Peyer's patch (tissue), 4 donors: ENCODE measurements around the gene TOP3B. TPM values are rescaled to one million over a fixed set of nuclear protein-coding genes. Genes with fewer than 3 reads are reported as not detected.

Source experiments
- DNase-seq, 3 donors: peaks; one replicate each; pipeline ENCODE4 v3.0.0-alpha.2; 2017 to 2019
- H3K27ac ChIP-seq, 4 donors: fragments of 200-600 bp; sonication (generic); one replicate each; pipeline ENCODE4 v1.5.1; 2016 to 2019
- H3K27me3 ChIP-seq, 2 donors: fragments of 200-600 bp; sonication (generic); one replicate each; pipeline ENCODE4 v1.5.1; 2019
- H3K36me3 ChIP-seq, 3 donors: fragments of 200-600 bp; sonication (generic); one replicate each; pipeline ENCODE4 v1.5.1; 2016 to 2019
- H3K4me1 ChIP-seq, 4 donors: fragments of 200-600 bp; sonication (generic); one replicate each; pipeline ENCODE4 v1.5.1; 2016 to 2019
- H3K4me3 ChIP-seq, 4 donors: fragments of 200-600 bp; sonication (generic); 1 replicate in 3 of 4; 2 replicates in 1 of 4; pipeline ENCODE4 v1.5.1; 2016 to 2019; ENCODE audit warnings: mild to moderate bottlenecking in 1 of 4
- H3K9me3 ChIP-seq, 4 donors: fragments of 200-600 bp; sonication (generic); one replicate each; pipeline ENCODE4 v1.5.1; 2016 to 2019; ENCODE audit warnings: mild to moderate bottlenecking in 1 of 4
- POLR2A ChIP-seq, 2 donors: fragments of 450-650 bp; IDR thresholded peaks; one replicate each; pipeline ENCODE4 v1.5.1; 2017; ENCODE audit warnings: antibody characterized with exemption in 2 of 2, mild to moderate bottlenecking in 2 of 2, moderate library complexity in 2 of 2
- total RNA-seq, 4 donors: library from RNA; depleted of rRNA; stranded (reverse); fragments of >200 nt; gene quantifications; one replicate each; pipeline ENCODE4 v1.1.0, GENCODE V29; 2016
- TF ChIP-seq, protein P1 (sequence below), 6 experiments: fragments of 450-650 bp in 4 of 6; fragments of 200-600 bp in 2 of 6; sonication (generic) in 1 of 6; IDR thresholded peaks; one replicate each; pipeline ENCODE4 v1.5.1; 2017 to 2019; ENCODE audit warnings: antibody characterized with exemption in 6 of 6, mild to moderate bottlenecking in 3 of 6, moderate library complexity in 1 of 6

The TOP3B gene, protein sequence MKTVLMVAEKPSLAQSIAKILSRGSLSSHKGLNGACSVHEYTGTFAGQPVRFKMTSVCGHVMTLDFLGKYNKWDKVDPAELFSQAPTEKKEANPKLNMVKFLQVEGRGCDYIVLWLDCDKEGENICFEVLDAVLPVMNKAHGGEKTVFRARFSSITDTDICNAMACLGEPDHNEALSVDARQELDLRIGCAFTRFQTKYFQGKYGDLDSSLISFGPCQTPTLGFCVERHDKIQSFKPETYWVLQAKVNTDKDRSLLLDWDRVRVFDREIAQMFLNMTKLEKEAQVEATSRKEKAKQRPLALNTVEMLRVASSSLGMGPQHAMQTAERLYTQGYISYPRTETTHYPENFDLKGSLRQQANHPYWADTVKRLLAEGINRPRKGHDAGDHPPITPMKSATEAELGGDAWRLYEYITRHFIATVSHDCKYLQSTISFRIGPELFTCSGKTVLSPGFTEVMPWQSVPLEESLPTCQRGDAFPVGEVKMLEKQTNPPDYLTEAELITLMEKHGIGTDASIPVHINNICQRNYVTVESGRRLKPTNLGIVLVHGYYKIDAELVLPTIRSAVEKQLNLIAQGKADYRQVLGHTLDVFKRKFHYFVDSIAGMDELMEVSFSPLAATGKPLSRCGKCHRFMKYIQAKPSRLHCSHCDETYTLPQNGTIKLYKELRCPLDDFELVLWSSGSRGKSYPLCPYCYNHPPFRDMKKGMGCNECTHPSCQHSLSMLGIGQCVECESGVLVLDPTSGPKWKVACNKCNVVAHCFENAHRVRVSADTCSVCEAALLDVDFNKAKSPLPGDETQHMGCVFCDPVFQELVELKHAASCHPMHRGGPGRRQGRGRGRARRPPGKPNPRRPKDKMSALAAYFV
- total RNA-seq: 10 to 100 TPM; 53.6 to 91.6 (median 80.2) TPM

DNA sequence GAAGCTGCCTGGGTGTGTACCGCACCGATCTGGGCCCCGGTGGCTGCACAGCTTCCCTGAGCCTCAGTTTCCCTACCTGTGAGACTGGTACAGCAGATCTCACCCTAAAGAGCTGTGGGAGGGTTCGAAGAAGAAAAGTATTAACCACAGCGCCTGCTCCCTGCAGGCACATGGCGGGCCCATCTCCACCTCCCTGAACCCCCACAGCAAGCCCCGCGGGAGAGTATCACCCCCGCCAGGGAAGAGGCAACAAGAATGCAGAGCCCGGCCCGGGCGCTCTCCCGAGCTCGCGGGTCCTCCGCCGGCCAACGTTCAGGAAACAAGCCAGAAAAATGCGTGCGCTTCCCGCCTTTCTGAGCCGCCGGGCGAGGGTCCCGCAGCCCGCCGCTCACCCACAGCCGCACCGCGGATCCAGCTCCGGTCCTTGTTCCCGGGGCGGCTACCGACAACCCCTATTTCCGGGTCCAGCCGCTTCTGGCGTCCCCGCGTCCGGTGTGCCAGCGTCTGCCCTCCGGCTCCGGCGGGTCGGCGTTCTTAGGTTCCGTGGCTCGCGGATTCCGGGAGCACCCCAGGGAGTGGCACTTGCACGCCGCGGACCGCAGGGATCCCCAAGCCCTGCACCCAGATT lies at the start of gene TOP3B:
TOP3B (minus strand) TSS at position 450 of the 628 bp plus-strand sequence. CDS start 7,078 bp downstream, outside the sequence.
- DNase-seq: peak; percentile 77 to 90 (median 88)
- H3K36me3 ChIP-seq: no peaks in the 10 kb centered on the region
- peak within 1 kb of the TSS; percentile 81 to 98 (median 92) for H3K4me3 ChIP-seq
- TF ChIP-seq, protein P1, sequence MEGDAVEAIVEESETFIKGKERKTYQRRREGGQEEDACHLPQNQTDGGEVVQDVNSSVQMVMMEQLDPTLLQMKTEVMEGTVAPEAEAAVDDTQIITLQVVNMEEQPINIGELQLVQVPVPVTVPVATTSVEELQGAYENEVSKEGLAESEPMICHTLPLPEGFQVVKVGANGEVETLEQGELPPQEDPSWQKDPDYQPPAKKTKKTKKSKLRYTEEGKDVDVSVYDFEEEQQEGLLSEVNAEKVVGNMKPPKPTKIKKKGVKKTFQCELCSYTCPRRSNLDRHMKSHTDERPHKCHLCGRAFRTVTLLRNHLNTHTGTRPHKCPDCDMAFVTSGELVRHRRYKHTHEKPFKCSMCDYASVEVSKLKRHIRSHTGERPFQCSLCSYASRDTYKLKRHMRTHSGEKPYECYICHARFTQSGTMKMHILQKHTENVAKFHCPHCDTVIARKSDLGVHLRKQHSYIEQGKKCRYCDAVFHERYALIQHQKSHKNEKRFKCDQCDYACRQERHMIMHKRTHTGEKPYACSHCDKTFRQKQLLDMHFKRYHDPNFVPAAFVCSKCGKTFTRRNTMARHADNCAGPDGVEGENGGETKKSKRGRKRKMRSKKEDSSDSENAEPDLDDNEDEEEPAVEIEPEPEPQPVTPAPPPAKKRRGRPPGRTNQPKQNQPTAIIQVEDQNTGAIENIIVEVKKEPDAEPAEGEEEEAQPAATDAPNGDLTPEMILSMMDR (IDR thresholded peaks at IDR 0.05): no peak
- TF ChIP-seq POLR2A (IDR thresholded peaks at IDR 0.05): peak; percentile 23 to 49
- H3K4me1 ChIP-seq: peaks cover 0 to 11% (median 4%) of the 10 kb centered on the region in 4 donors
- no peaks in the 10 kb centered on the region for H3K27me3 ChIP-seq
- no peaks in the 10 kb centered on the region for H3K9me3 ChIP-seq
- H3K27ac ChIP-seq: peak within 1 kb of the TSS; percentile 66 to 82 (median 80)

DNA sequence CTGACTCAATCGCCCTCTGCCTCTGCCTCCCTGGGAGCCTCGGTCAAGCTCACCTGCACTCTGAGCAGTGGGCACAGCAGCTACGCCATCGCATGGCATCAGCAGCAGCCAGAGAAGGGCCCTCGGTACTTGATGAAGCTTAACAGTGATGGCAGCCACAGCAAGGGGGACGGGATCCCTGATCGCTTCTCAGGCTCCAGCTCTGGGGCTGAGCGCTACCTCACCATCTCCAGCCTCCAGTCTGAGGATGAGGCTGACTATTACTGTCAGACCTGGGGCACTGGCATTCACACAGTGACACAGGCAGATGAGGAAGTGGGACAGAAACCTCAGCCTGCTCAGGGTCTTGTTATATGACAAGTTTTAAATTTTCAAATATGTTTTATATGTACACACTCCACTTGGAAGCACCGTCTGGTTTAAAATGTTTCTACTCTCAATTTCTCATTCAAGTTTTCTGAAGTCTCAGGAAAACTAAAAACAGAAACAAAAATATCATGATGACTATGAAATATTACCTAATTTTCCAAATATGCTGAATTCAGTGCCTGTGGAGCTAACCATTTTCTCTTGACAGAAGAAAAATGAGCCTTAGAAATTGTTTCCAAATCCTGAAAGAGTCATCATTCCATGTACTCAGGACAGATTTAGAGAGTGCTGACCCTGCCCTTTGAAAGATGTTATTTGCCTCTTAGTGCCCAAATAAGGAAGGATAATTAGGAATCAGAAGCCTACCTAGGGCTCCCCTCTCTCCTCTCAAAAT lies 48.8 kb upstream of the TOP3B start:
- no peaks in the 10 kb centered on the region for H3K27me3 ChIP-seq
- TF ChIP-seq, protein P1 (IDR thresholded peaks at IDR 0.05): no peak
- TF ChIP-seq POLR2A (IDR thresholded peaks at IDR 0.05): no peak
- H3K36me3 ChIP-seq: no peaks in the 10 kb centered on the region
- H3K27ac ChIP-seq: peak overlapping the region in 2 of 4 donors; percentile 48 to 76
- H3K9me3 ChIP-seq: no peaks in the 10 kb centered on the region
- peaks cover 0 to 9% (median under 1%) of the 10 kb centered on the region in 4 donors for H3K4me1 ChIP-seq
- H3K4me3 ChIP-seq: peak overlapping the region in 1 of 4 donors; percentile 15
- DNase-seq: peak in 2 of 3 donors; percentile 63 to 65

DNA sequence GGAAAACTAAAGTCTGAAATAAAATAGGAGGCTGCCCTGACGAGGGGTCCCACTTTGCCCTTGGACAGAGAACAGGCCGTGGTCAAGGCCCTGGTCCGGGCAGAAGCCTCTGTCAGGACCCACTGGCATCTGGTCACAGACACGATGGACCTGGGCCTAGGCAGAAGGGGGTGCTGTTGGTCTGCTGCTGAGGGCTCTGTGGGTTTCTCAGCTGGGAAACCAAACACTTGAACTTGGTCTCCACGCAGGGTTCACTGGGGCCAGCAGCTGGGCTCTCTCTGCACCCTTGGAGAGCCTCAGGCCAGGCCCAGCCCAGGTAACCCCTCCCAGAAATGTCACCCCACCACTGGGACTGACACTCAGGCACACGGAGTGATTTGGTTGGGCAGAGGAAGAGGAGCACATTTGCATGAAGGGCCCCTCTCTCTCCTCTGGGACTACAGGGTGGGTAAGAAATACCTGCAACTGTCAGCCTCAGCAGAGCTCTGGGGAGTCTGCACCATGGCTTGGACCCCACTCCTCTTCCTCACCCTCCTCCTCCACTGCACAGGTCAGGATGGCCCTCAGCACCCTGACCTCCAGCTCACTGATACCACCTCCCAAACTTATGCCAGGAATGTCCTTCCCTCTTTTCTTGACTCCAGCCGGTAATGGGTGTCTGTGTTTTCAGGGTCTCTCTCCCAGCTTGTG lies 48.1 kb upstream of the TOP3B start:
- DNase-seq: peak in 2 of 3 donors; percentile 76 to 85
- Histone ChIP-seq H3K4me3 (peak overlapping the region in 1 of 4 donors; percentile 15), H3K9me3 (no peaks in the 10 kb centered on the region), H3K36me3 (no peaks in the 10 kb centered on the region), H3K27me3 (no peaks in the 10 kb centered on the region), H3K27ac (peak overlapping the region in 2 of 4 donors; percentile 48 to 76), H3K4me1 (peaks cover 0 to 13% (median 3%) of the 10 kb centered on the region in 4 donors)
- TF ChIP-seq, protein P1 (IDR thresholded peaks at IDR 0.05): peak in 1 of 6 experiments; percentile 54
- TF ChIP-seq POLR2A (IDR thresholded peaks at IDR 0.05): no peak

DNA sequence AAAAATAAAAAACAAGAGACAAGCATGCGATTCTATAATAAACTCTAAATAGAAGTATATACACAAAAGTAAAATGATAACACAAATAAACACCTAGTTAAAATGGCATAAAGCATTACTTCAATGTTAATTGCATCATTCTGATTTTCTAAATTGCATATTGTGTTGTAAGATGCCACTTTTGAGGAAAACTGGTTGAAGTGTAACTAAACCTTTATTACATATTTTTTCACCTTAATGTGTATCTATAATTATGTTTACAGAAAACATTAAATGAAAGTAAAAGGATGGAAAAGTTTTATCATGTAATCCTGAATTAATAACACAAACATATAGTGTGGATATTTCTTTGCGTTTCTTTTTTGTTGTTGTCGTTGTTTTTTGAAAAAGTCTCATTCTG lies 45.4 kb upstream of the TOP3B start:
- DNase-seq: no peak
- Histone ChIP-seq H3K27me3 (no peaks in the 10 kb centered on the region), H3K27ac (no peak overlapping the region), H3K4me3 (no peak overlapping the region), H3K9me3 (no peaks in the 10 kb centered on the region), H3K4me1 (peaks cover 0 to 13% (median 5%) of the 10 kb centered on the region in 4 donors), H3K36me3 (no peaks in the 10 kb centered on the region)
- TF ChIP-seq, protein P1 (IDR thresholded peaks at IDR 0.05): no peak
- no peak for TF ChIP-seq POLR2A (IDR thresholded peaks at IDR 0.05)
